GM19023 (cell line): ENCODE results near the gene NEUROD4.
A peak's percentile ranks its signal among the peaks of the same experiment; 100 is the strongest.
"Not testable (repeated sequence)": the region's sequence is repeated elsewhere in the genome, so short reads cannot be mapped to it uniquely, and the experiment has no call there.

Experiments
- ATAC-seq: cut with Tn5 transposase; IDR thresholded peaks from one replicate; pipeline ENCODE4 v1.9.1; 2021; ENCODE audit warnings: mild to moderate bottlenecking, moderate library complexity; ENCODE audit not compliant: unreplicated experiment

NEUROD4 gene, protein sequence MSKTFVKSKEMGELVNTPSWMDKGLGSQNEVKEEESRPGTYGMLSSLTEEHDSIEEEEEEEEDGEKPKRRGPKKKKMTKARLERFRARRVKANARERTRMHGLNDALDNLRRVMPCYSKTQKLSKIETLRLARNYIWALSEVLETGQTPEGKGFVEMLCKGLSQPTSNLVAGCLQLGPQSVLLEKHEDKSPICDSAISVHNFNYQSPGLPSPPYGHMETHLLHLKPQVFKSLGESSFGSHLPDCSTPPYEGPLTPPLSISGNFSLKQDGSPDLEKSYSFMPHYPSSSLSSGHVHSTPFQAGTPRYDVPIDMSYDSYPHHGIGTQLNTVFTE

DNA sequence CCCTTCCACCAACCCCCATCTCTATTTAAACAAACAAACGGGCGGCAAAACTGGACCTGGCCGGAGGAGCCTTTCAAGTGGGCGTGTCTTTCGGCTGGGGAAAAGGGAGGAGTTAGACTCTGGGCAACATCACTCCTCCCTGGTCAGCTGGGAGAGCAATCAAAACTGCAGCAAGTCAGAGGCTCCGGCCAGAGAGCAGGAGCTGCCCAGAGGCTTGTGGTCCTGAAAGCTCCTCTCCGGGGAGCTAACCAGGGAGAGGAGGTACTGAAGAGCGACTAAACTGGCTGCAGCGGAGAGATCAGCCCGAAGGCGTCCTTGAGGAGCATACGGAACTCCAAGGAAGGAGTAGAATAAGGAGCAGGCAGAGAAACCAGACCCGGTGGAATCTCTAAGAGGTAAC lies at the start of gene NEUROD4:
NEUROD4 (plus strand) TSS at position 191 of the 400 bp plus-strand sequence. CDS start 6,466 bp downstream, outside the sequence.
- no peak for ATAC-seq

DNA sequence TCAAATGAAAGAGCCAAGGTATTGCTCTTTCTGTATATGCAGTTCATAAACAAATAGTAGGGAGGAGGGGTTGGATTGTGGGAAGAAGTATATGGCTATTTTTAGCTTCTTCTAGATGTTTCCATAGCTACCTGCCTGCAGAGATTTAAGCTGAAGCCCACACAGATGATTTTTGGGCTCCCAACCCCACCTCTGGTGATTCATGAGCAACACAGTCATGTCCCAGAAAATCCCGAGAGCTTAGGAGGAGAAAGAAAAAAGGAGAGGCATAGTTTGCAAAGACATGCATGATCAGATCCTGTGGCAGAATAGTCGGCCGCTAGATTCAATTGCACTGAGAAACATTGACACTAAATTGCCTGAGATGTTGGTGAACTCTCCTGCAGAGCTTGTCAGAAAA lies 49.0 kb upstream of the NEUROD4 start:
- no peak for ATAC-seq

DNA sequence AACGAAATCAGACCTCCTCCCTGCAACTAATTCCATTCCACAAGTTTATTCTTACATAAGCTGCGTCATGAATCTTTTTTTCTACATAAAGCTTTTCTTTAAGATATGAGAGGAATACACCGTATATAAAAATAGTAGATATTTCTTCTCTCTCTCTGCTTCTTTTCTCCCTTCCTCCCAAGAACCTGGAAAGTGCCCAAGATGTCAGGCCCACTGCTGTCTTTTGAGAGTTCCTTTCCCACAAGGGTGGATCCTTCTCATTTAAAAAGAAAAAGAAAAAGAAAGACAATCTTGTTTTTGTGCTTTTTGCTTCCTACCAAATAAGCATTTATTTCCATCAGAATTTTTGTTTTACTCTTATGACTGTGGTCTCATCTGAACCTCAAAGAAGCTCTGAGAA lies 46.2 kb upstream of the NEUROD4 start:
- ATAC-seq = no peak

DNA sequence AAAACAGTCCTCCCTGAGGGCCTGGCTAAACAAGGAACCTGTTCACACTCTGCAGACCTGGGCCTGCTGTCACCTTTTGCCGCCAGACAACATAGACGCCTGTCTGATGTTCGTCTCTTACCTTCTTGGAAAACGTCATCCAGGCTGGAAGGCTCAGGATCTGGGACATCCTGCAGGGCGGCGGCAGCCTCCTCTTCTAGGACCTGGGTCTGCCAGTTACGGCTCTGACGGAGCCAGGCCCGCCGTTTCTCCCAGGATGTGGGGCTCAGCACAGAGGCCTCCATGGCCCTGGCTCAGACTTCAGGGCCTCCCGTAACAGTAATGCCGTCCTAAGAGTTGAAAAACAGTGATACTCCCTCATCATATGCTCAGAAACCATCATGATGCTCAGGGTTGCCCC lies 45.5 kb upstream of the NEUROD4 start:
- ATAC-seq = no peak

DNA sequence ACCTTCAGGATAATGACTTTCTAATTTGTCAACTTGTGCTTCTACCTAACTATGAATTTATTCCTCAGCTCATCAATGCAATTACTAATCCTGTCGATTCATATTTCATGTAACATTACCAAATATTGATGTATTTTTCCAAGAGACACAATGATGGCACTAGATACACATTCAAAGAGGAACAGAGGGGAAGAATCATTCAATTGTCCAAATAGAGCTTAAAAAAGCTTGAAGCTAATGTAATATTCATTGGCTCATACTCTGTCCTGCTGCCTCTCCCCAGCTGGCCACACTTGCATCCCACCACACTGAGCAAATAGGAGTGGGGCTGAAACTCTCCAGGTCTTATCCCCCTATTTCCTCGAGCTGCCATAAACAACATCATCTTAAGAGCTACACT lies 44.5 kb upstream of the NEUROD4 start:
- no peak for ATAC-seq

DNA sequence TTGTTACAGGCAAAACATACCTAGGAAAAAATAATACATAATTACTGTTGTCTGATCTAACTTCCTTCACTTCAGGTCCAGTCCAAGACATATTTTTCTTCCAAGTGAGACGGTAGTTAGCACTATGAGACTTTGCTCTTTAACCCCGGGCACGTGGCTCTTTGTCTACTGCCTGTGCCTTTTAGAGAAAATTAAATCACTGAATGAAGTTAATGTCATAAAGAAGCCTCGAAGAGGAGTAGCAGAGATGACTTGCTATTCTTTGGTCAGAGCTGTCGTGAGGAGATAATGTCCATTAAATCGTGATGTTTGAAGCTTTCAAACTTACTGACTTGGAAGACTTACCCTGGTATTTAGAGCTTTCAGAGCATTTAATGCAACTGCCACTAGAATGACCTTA lies 43.9 kb upstream of the NEUROD4 start:
- no peak for ATAC-seq

DNA sequence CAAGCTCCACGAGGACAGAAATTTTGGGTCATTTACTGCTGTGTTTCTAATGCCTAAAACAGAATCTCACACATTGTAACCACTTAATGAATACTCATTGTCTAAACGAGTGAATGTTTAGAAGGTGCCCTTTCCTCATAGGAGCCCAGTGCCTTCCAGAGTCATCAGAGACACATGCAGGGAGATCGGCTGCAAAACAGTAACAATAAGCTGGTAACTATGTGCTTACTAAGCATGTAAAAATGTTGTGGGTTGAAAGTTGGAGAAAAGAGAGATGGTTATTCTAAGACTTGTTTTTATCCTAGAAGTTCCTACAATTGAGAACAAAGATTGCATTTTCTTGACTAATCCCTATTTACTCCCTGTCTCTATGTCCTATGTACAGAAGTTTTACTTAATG lies 42.6 kb upstream of the NEUROD4 start:
- no peak for ATAC-seq

DNA sequence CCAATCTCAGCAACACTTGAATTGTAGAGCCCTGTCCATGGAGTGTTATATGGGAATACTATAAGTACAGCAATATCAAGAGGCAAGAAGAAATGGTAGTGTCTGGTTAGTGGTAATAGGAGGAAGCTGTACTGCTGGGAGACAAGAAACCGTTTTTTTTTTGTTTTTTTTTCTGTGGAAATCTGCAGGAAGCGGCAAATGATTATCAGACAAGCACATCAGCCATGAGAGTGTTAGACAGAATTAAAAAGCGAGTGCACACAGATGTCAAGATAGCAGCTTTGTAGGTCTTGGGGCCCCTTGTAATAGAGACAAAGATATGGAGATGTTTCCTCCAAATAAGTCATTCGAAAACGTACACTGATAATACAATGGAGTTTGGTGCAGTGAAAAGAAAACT lies 41.9 kb upstream of the NEUROD4 start:
- no peak for ATAC-seq

DNA sequence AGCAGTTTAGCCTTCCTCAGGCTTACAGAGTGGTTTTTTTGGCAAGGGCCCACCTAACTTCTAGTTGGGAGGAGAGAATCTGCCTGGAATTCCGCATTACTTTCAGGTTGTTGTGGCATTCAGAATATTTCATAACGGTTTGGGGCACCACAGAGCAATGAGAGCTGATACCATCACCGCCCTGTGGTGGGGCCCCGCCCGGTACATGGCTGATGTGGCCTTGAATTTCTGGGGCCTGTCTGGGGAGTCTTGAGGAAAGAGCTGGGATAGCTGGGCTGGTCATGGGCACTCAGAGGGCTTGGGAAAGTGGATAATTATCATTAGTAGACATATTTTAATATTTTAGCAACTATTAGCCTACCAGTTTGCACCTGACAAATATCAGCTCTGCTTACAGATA lies 39.4 kb upstream of the NEUROD4 start:
- ATAC-seq = no peak

DNA sequence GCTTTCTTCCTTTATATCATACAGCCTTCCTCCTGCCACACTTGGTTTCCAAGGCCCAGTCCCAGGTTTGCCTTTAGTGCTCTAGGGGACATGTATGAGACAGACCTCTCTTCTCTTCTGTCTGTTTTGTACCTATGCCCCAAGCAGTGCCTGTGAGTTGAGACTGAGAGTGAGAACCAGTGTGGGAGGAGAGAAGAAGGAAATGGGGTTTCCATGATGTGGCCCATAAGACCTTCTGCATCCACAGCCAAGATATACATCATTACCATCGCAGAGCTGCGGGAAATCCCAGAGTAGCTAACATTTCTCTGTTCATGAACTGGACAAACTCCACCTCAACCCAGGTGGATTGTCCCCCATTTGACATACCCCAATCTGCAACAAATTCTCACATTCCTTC lies 38.0 kb upstream of the NEUROD4 start:
- ATAC-seq = no peak

DNA sequence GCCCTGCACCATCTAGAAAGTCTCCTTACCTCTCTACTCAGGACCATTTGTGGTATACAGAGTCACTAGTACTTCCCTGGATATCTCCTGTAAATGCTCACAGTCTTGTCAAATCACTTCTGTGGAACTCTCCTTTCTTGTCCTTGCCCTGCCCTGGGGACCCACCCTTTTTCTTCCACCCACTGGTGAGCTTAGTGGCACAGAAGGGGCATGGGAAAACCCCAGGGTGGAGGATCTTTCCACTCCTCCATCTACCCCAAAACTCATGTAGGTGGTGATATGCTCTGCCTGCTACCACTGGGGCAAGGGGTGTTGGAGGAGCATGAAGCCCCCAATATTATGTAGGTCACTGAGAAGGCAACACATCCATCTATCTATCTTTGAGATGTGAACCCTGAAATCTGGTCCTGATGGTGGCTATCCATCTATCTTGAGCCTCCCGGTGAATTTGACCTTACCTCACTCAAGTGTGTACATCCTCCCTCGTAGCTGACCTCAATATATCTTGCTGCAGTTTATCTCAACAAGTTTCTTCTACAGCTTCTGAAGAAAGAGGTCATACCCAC lies 36.2 kb upstream of the NEUROD4 start:
- no peak for ATAC-seq

DNA sequence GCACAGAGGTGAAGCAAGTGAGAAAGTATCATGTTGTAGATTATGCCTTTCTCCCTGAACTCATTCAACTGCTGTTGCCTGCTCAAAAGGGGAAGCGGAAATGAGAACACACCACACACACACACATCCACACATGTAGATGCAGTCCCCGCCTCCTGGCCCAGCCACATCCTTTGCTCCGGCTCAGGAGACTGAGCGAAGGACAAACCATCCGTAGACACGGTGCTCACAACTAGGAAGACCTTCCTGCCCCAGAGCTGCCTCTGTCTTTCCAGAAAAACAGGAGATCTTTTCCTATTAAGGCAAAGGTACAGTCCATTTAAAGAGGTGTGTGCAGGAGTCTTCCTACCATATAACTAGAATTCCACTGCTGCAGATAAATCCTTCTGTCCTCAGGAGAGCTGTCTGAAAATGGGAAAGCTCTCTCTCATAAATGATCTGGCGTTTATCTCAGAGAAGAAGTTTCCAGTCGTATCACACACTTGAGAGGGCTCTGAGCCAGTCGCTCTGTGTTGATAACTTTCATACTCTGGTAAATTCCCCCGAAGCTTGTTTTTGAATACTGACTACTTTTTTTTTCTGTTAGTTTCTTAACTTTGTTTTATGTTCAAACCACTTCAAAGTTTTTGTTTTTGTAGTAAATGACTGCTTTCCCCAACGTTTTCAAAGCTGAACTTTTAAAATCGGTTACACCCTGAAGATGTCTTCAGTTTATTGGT lies 35.0 kb upstream of the NEUROD4 start, which contains the start of gene TESPA1:
TESPA1 (minus strand) TSS at position 105 of the 719 bp plus-strand sequence. CDS start 10,200 bp downstream, outside the sequence.
- peak; percentile 94 for ATAC-seq

DNA sequence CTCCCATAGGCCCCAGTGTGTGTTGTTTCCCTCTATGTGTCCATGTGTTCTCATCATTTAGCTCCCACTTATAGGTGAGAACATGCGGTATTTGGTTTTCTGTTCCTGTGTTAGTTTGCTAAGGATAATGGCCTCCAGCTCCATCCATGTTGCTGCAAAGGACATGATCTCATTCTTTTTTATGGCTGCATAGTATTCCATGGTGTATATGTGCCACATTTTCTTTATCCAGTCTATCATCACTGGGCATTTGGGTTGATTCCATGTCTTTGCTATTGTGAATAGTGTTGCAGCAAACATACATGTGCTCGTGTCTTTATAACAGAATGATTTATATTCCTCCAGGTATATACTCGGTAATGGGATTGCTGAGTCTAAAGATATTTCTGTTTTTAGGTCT lies 33.0 kb upstream of the NEUROD4 start:
- ATAC-seq = not testable (repeated sequence)

DNA sequence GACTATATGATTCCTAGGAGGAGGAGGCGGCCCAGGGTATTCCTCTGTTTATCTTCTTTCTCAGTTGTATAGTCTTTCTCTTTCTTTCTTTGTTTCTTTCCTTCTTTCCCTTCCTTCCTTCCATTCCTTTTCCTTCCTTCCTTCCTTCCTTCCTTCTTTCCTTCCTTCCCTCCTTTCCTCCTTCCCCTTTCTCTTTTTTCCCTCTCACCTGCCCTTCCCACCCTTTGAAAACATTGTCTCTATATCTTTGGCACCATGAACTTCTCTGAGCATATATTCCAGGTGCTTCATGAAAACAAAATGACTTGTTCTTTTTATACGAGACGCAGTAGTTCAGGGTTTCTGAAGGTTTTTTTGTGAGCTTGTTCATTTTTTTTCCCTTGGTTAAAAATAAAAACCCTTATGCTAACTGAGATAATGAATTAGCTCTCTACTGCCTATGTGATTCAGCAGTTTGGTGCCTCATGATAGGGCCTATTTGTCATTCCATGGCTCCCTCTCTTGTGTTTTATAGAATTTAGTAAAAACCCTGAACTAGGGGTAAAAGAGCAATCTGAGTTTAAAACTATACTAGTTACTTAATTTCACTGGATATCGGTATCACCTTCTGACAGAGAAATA lies 32.1 kb upstream of the NEUROD4 start:
- no peak for ATAC-seq

DNA sequence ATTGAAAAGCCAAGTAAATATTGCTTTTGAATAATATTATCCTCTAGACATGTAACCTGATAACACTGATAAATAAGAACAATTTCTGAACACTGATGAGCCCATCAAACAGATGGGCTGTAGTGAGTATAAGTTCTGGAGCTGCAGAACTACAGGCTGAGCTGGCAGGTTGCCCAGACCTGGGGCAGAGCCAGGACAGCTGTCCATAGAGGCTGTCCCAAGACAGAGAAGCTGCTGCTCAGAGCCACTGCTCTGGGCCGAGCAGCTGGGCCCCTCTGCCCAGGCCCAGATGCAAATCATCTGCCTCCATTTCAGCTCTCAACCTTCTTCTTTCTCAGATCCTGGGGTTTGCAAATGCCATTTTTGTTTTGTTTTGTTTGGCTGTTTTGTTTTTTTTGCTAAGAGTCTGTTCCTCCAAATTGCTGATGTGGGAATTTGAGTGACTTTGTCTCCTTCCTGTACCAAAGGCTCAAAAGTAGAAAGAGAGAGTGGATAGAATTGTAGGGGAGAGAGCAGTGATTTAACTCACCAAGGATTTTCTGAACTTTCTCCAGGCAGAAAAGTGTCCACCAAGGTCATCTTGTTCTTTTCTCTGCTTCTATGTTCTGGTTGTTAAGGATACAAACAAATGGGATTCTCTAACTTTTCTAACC lies 31.2 kb upstream of the NEUROD4 start:
- ATAC-seq = peak; percentile 19

DNA sequence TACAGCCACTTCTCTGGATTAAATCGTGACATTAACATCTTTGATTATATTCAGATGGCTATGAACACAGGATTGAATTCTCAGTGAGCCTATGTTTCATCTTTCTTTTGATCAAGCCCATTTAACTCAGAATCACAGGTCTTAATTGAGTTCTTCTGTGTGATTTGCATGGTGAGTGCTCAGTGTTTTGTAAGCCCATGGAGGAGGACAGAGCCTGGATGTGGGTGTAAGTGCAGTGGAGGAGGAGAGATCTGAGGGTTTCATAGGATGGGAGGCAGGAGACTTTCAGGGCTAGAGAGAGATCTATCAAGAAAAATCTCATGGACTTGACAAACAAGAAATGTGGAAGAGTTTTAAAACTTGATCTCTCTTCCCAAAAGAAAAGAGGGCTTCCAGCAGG lies 29.9 kb upstream of the NEUROD4 start:
- no peak for ATAC-seq

DNA sequence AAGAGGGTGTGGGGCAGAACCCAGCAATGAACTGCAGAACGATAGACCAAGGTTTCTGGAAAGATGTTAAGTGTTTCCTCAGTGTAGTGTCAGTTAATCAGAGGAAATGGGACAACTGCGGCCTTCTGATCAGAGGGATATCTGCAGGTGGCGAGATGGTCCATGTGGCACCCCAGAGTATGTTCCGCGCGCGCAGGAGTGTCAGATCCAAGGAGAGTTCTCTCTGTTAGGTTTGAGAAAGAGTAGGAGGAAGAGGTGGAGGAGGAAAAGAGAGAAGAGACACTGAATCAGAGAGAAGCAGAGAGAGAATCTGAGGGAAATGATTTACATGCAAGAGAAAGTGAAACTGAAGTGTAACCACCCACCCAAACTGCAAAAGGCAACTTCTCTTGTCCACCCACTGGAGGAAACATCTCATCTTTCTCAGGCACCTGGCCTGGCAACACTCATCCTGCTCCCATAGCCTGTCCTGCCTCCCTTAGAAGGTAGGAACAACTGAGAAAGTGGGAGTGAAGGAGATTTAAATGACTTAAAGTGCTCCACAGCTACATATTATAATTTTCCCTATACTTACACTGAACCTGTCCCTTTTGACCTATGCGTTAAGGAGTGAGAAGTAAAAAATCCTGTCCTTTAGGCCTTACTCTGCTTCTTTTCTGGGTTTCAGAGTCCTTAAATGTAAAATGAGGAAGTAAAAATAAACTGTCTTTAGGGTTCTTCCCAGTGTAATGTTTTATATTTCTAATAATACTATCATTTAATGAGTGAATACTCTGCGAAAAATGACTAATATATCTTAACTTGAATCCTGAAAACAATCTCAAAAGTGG lies 28.4 kb upstream of the NEUROD4 start:
- peak; percentile 65 for ATAC-seq

DNA sequence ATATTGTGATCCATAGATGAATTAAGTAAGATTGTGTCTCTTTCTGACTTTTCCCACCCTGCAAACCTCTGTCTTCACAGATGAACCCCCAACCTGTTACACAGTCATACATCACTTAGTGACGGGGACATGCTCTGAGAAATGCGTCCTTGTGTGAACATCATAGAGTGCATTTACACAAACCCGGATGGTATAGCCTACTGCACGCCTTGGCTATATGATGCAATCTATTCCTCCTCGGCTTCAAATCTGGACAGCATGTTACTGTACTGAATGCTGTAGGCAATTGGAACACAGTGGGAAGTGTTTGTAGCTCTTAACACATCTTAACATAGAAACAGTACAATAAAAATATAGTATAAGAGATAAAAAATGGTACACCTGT lies 27.8 kb upstream of the NEUROD4 start:
- ATAC-seq = no peak

DNA sequence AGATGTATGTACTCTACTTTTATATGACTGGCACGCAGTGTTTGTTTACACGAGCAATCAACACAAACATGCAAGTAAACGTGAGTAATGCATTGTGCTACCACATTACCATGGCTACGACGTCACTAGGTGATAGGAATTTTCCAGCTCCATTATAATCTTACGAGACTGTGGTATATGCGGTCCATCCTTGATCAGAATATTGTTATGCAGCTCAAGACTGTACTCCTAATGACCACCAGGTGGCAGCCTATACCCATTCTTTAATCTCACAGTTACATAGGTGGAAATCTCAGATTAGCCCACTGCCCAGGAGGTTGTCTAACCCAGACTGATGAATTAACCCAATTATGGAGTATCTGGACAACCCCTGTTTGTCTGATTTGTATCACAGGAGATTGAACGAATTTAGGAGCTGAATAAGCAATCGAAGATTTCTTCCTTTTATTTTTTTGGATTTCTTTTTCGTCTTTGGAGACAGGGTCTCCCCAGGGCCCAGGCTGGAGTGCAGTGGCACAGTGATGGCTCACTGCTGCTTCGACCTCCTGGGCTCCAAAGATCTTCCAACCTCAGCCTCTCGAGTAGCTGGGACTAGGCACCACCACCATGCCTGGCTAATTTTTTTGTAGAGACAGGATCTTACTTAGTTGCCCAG lies 26.5 kb upstream of the NEUROD4 start:
- ATAC-seq = peak; percentile 47

DNA sequence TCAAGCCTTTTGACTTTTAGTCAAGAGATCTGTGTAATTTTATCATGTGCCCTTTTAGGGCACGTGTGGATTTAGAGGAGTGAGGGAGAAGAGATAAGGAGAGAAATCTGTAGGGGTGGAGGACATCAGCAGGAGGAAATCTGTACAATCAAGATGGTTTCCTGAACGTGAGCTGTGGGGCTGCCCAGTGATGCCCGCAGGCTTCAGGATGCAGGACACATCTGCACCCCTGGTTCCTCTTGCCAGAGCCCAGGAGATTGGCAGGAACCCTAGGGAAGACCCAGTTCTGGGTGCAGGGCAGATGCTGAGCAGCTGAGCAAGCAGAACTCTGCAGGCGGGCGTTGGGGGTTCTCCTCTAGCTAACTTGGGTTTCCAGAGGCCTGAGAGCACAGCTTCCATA lies 23.6 kb upstream of the NEUROD4 start:
- no peak for ATAC-seq
